Naive thymus-derived CD4-positive, alpha-beta T cell (primary cell): ENCODE data around the gene KLHL11. TPM values are rescaled to one million over a fixed set of nuclear protein-coding genes. Genes with fewer than 3 reads are reported as not detected.

Experiments used
- ATAC-seq: fragments of 150-1000 bp; cut with Tn5 transposase; 2 replicates; pipeline ENCODE4 v1.10.0; 2021; ENCODE audit warnings: mild to moderate bottlenecking, moderate library complexity
- CTCF ChIA-PET: fragments of 350-600 bp; sonication (Branson Sonifier 250); formaldehyde crosslinking; loops from one replicate; lab custom pipeline; 2021; ENCODE audit warnings: antibody characterized with exemption; lab: Charles Lee
- POLR2A ChIA-PET: fragments of 350-600 bp; sonication (Branson Sonifier 250); formaldehyde crosslinking; loops from one replicate; lab custom pipeline; 2021; ENCODE audit warnings: antibody characterized with exemption, inconsistent platforms; lab: Charles Lee
- DNase-seq, 9 donors: peaks; one replicate each; pipeline versions ENCODE4 v3.0.0 to v3.0.0-alpha.2; 2020 to 2022; ENCODE audit warnings: mixed read lengths in 1 of 9
- H3K27ac ChIP-seq: one replicate; pipeline ENCODE4 v1.7.0; 2013; ENCODE audit warnings: mild to moderate bottlenecking, low read depth, low read length, moderate library complexity
- H3K27me3 ChIP-seq, 2 donors: one replicate each; pipeline ENCODE4 v1.7.0; 2013; ENCODE audit warnings: low read length in 2 of 2, mild to moderate bottlenecking in 2 of 2, moderate library complexity in 2 of 2; ENCODE audit not compliant: control insufficient read depth in 2 of 2, insufficient read depth in 2 of 2
- H3K36me3 ChIP-seq, 3 experiments: 1 replicate in 2 of 3; 2 replicates in 1 of 3; pipeline ENCODE4 v1.7.0; 2013; ENCODE audit warnings: low read length in 3 of 3, mild to moderate bottlenecking in 3 of 3, moderate library complexity in 1 of 3; ENCODE audit not compliant: insufficient read depth in 3 of 3, control insufficient read depth in 2 of 3
- H3K4me1 ChIP-seq, 2 donors: one replicate each; pipeline ENCODE4 v1.7.0; 2013; ENCODE audit warnings: low read length in 2 of 2, mild to moderate bottlenecking in 2 of 2, moderate library complexity in 1 of 2; ENCODE audit not compliant: control insufficient read depth in 2 of 2, insufficient read depth in 2 of 2
- H3K4me3 ChIP-seq: 2 replicates; pipeline ENCODE4 v1.7.0; 2013; ENCODE audit warnings: mild to moderate bottlenecking, low read length
- H3K9me3 ChIP-seq, 3 experiments: 1 replicate in 2 of 3; 2 replicates in 1 of 3; pipeline ENCODE4 v1.7.0; 2013; ENCODE audit warnings: low read length in 3 of 3; ENCODE audit not compliant: control insufficient read depth in 2 of 3
- H3K27ac Mint-ChIP-seq, 9 donors: one replicate each; pipeline ENCODE4 v1.8.0; 2020 to 2022; ENCODE audit warnings: mixed read lengths in 9 of 9, mild to moderate bottlenecking in 8 of 9, moderate library complexity in 5 of 9, inconsistent platforms in 2 of 9
- H3K27me3 Mint-ChIP-seq, 5 donors: one replicate each; pipeline ENCODE4 v1.8.0; 2021 to 2022; ENCODE audit warnings: mixed read lengths in 5 of 5, mild to moderate bottlenecking in 1 of 5
- H3K36me3 Mint-ChIP-seq, 5 donors: one replicate each; pipeline ENCODE4 v1.8.0; 2020 to 2022; ENCODE audit warnings: mixed read lengths in 5 of 5, mild to moderate bottlenecking in 3 of 5, inconsistent platforms in 1 of 5
- H3K4me1 Mint-ChIP-seq, 7 donors: one replicate each; pipeline ENCODE4 v1.8.0; 2020 to 2022; ENCODE audit warnings: mixed read lengths in 7 of 7, mild to moderate bottlenecking in 3 of 7, inconsistent platforms in 1 of 7
- H3K4me3 Mint-ChIP-seq, 10 donors: one replicate each; pipeline ENCODE4 v1.8.0; 2020 to 2022; ENCODE audit warnings: mild to moderate bottlenecking in 10 of 10, mixed read lengths in 10 of 10, moderate library complexity in 6 of 10, inconsistent platforms in 2 of 10
- H3K9me3 Mint-ChIP-seq, 11 donors: one replicate each; pipeline ENCODE4 v1.8.0; 2020 to 2022; ENCODE audit warnings: mixed read lengths in 11 of 11, mild to moderate bottlenecking in 4 of 11, inconsistent platforms in 1 of 11, moderate library complexity in 1 of 11
- intact Hi-C, 2 donors: fragments of 100-400 bp; cut with micrococcal nuclease; formaldehyde crosslinking; loops; one replicate each; pipeline ENCODE4 v1.15.1; 2023
- polyA plus RNA-seq, 2 donors: library from polyadenylated mRNA; unstranded; fragments of 300-500 nt; fragmentation: Illumina TruSeq; gene quantifications; one replicate each; pipeline ENCODE4 v1.2.3, GENCODE V29; 2021
- total RNA-seq, 6 experiments: library from RNA in 5 of 6; stranded (reverse) in 5 of 6; gene quantifications; 1 replicate in 5 of 6; 2 replicates in 1 of 6; pipeline ENCODE4 v1.2.3 and lab custom pipeline; 2021 to 2026

Gene KLHL11
- total and polyA plus RNA-seq, 7 experiments from 2014 or later = 6.7 to 25.9 (median 16.8) TPM

- Mint-ChIP-seq H3K9me3 (no peaks in the 10 kb centered on the region), H3K27ac (no peak overlapping the region), H3K36me3 (peaks cover 9 to 55% (median 12%) of the 10 kb centered on the region in 5 donors), H3K4me1 (peaks cover 0 to 8% (median 0%) of the 10 kb centered on the region in 7 donors), H3K4me3 (no peak overlapping the region), H3K27me3 (no peaks in the 10 kb centered on the region)
- Histone ChIP-seq H3K9me3 (no peaks in the 10 kb centered on the region), H3K27ac (no peak overlapping the region), H3K4me1 (no peaks in the 10 kb centered on the region), H3K36me3 (peaks cover 18 to 85% (median 21%) of the 10 kb centered on the region in 3 experiments), H3K27me3 (no peaks in the 10 kb centered on the region), H3K4me3 (no peak overlapping the region)
- POLR2A ChIA-PET = no interaction called here
- CTCF ChIA-PET = no interaction called here
- intact Hi-C loops = no loop called here
- DNase-seq = no peak
- ATAC-seq = no peak
Measured at GRCh38 chr17:41904242-41904841, 39.1 kb upstream of the KLHL11 start.

- Mint-ChIP-seq H3K36me3 (peaks cover 13 to 58% (median 15%) of the 10 kb centered on the region in 5 donors), H3K9me3 (no peaks in the 10 kb centered on the region), H3K4me1 (peaks cover 0 to 11% (median 0%) of the 10 kb centered on the region in 7 donors), H3K27ac (no peak overlapping the region), H3K4me3 (no peak overlapping the region), H3K27me3 (no peaks in the 10 kb centered on the region)
- H3K36me3 ChIP-seq = peaks cover 28 to 85% (median 29%) of the 10 kb centered on the region in 3 experiments
- H3K4me3 ChIP-seq = no peak overlapping the region
- H3K27ac ChIP-seq = no peak overlapping the region
- H3K9me3 ChIP-seq = no peaks in the 10 kb centered on the region
- H3K27me3 ChIP-seq = no peaks in the 10 kb centered on the region
- DNase-seq (no peak), ATAC-seq (no peak)
- POLR2A ChIA-PET = no interaction called here
- H3K4me1 ChIP-seq = no peaks in the 10 kb centered on the region
- intact Hi-C loops = no loop called here
- CTCF ChIA-PET = no interaction called here
Measured at GRCh38 chr17:41901646-41902045, 36.4 kb upstream of the KLHL11 start.

GRCh38 chr17:41896726-41897125, 31.5 kb upstream of the KLHL11 start:
- Histone ChIP-seq H3K27ac (no peak overlapping the region), H3K4me1 (no peaks in the 10 kb centered on the region), H3K36me3 (peaks cover 15 to 94% (median 23%) of the 10 kb centered on the region in 3 experiments), H3K4me3 (no peak overlapping the region), H3K9me3 (no peaks in the 10 kb centered on the region), H3K27me3 (no peaks in the 10 kb centered on the region)
- ChIA-PET CTCF (no interaction called here), POLR2A (no interaction called here)
- peaks cover 11 to 72% (median 20%) of the 10 kb centered on the region in 5 donors for H3K36me3 Mint-ChIP-seq
- DNase-seq (no peak), ATAC-seq (no peak)
- no peaks in the 10 kb centered on the region for H3K27me3 Mint-ChIP-seq
- H3K27ac Mint-ChIP-seq = peak overlapping the region in 2 of 9 donors; percentile 42 to 62
- peaks cover 0 to 16% (median 0%) of the 10 kb centered on the region in 7 donors for H3K4me1 Mint-ChIP-seq
- H3K4me3 Mint-ChIP-seq = no peak overlapping the region
- no peaks in the 10 kb centered on the region for H3K9me3 Mint-ChIP-seq
- intact Hi-C loops = no loop called here

DNA sequence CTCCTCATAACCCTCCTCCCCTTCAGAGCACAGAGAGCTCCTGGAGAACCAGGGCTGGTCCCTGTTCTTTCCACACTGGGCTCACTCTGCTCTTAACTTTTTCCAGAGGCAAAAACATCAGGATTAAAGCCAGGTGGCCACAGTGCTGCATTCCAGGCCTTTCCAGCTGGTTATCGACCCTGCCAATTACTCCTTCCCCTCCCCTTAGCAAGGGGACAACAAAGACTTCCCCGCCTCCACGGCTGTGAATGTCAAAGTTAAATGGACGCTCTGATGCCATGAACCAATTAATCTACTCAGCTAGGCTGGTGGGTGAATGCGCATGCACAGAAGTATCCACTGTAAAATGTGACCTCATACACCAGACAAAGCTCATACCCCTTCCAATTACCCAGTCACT, 30.4 kb upstream of the KLHL11 start:
- Histone ChIP-seq H3K4me1 (no peaks in the 10 kb centered on the region), H3K27ac (no peak overlapping the region), H3K9me3 (no peaks in the 10 kb centered on the region), H3K27me3 (no peaks in the 10 kb centered on the region), H3K4me3 (no peak overlapping the region), H3K36me3 (peaks cover 15 to 94% (median 23%) of the 10 kb centered on the region in 3 experiments)
- intact Hi-C loops = no loop called here
- DNase-seq (no peak), ATAC-seq (no peak)
- CTCF ChIA-PET = no interaction called here
- Mint-ChIP-seq H3K36me3 (peaks cover 4 to 65% (median 20%) of the 10 kb centered on the region in 5 donors), H3K27ac (peak overlapping the region in 1 of 9 donors; percentile 59), H3K4me1 (peaks cover 0 to 9% (median 0%) of the 10 kb centered on the region in 7 donors), H3K27me3 (no peaks in the 10 kb centered on the region), H3K9me3 (no peaks in the 10 kb centered on the region), H3K4me3 (no peak overlapping the region)
- POLR2A ChIA-PET = no interaction called here

- no peaks in the 10 kb centered on the region for H3K9me3 ChIP-seq
- no peaks in the 10 kb centered on the region for H3K4me1 ChIP-seq
- intact Hi-C loops = no loop called here
- ChIA-PET POLR2A (no interaction called here), CTCF (interaction anchor here (0.6 kb wide), 1 partner anchor 88 kb away, joined by 6 read pairs; no protein-coding TSS in a partner anchor)
- H3K4me1 Mint-ChIP-seq = peaks cover 0 to 9% (median 0%) of the 10 kb centered on the region in 7 donors
- H3K9me3 Mint-ChIP-seq = no peaks in the 10 kb centered on the region
- DNase-seq = no peak
- H3K27me3 Mint-ChIP-seq = no peaks in the 10 kb centered on the region
- no peak overlapping the region for H3K27ac Mint-ChIP-seq
- no peak overlapping the region for H3K27ac ChIP-seq
- peaks cover 15 to 92% (median 23%) of the 10 kb centered on the region in 3 experiments for H3K36me3 ChIP-seq
- no peaks in the 10 kb centered on the region for H3K27me3 ChIP-seq
- no peak for ATAC-seq
- peaks cover 4 to 66% (median 22%) of the 10 kb centered on the region in 5 donors for H3K36me3 Mint-ChIP-seq
- no peak overlapping the region for H3K4me3 ChIP-seq
- H3K4me3 Mint-ChIP-seq = no peak overlapping the region
Measured at GRCh38 chr17:41894791-41895331, 29.6 kb upstream of the KLHL11 start.

- no peaks in the 10 kb centered on the region for H3K27me3 Mint-ChIP-seq
- H3K9me3 Mint-ChIP-seq = no peaks in the 10 kb centered on the region
- Histone ChIP-seq H3K9me3 (no peaks in the 10 kb centered on the region), H3K27me3 (no peaks in the 10 kb centered on the region), H3K27ac (no peak overlapping the region), H3K4me1 (no peaks in the 10 kb centered on the region), H3K36me3 (peaks cover 15 to 90% (median 17%) of the 10 kb centered on the region in 3 experiments), H3K4me3 (no peak overlapping the region)
- no peak overlapping the region for H3K4me3 Mint-ChIP-seq
- ChIA-PET CTCF (interaction anchor here (0.7 kb wide), 1 partner anchor 103 kb away, joined by 5 read pairs; no protein-coding TSS in a partner anchor), POLR2A (interaction anchor here (0.7 kb wide), 1 partner anchor 205 kb away, joined by 3 read pairs; the partner anchor contains the start of gene EIF1)
- ATAC-seq = no peak
- peaks cover 0 to 58% (median 18%) of the 10 kb centered on the region in 5 donors for H3K36me3 Mint-ChIP-seq
- DNase-seq = no peak
- no peak overlapping the region for H3K27ac Mint-ChIP-seq
- H3K4me1 Mint-ChIP-seq = peaks cover 0 to 5% (median 0%) of the 10 kb centered on the region in 7 donors
- intact Hi-C loops = no loop called here
Measured at GRCh38 chr17:41893384-41893783, 28.2 kb upstream of the KLHL11 start.
